ENCODE results near the gene RPLP2.

Gene RPLP2

DNA sequence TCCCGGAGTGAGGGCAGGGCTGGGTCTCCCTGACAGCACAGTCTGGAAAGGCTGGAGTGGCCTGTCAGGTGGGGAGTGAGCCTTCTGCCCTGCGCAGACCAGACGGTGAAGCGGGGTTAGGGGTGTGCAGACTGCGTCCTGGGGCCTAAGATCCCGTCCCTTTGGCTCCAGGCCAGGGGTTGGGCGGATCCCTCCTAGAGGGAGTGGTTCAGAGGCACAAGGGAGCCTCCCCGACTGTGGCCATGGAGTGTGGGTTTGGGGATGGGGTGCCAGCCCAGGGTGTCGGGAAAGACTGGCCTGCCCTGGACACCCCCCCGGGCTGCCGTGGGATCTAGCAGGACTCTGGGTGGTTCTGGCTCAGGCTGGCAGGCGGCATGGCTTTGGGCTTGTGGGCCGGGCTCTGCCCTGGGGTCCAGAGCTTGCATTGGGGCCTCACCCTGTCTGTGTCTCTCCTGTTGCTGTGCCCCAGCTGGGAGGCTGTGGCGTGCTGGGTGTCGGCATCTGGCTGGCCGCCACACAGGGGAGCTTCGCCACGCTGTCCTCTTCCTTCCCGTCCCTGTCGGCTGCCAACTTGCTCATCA is 52.4 kb downstream of the RPLP2 start:
- TF ChIP-seq, protein P1, sequence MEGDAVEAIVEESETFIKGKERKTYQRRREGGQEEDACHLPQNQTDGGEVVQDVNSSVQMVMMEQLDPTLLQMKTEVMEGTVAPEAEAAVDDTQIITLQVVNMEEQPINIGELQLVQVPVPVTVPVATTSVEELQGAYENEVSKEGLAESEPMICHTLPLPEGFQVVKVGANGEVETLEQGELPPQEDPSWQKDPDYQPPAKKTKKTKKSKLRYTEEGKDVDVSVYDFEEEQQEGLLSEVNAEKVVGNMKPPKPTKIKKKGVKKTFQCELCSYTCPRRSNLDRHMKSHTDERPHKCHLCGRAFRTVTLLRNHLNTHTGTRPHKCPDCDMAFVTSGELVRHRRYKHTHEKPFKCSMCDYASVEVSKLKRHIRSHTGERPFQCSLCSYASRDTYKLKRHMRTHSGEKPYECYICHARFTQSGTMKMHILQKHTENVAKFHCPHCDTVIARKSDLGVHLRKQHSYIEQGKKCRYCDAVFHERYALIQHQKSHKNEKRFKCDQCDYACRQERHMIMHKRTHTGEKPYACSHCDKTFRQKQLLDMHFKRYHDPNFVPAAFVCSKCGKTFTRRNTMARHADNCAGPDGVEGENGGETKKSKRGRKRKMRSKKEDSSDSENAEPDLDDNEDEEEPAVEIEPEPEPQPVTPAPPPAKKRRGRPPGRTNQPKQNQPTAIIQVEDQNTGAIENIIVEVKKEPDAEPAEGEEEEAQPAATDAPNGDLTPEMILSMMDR (IDR thresholded peaks at IDR 0.05; ENCODE audit: insufficient read depth, low read length) = no peak
- TF ChIP-seq POLR2AphosphoS5 (IDR thresholded peaks at IDR 0.05; ENCODE audit: low read depth) (peak; percentile 41; the same call in 1 of the 2 replicates), SPI1 (IDR thresholded peaks at IDR 0.05; ENCODE audit: borderline replicate concordance, low read depth) (no peak)
- Histone ChIP-seq H3K4me3 (replicated peaks; ENCODE audit: insufficient read depth, low read length) (no peak overlapping the region), H3K27ac (replicated peaks) (no peak overlapping the region), H3K27me3 (ENCODE audit: insufficient read depth, poor library complexity, severe bottlenecking) (peaks cover 2% of the 10 kb centered on the region)
- no peak for DNase-seq (ENCODE audit: low read depth in 1 of 2, low spot score in 1 of 2)

Measured in HL-60 (cell line).